ENCODE measurements around the gene MYEF2. TPM values are rescaled to one million over a fixed set of nuclear protein-coding genes. Genes with fewer than 3 reads are reported as not detected.

The MYEF2 gene
- total RNA-seq, 1 donor from 2014 or later: 140 TPM

DNA sequence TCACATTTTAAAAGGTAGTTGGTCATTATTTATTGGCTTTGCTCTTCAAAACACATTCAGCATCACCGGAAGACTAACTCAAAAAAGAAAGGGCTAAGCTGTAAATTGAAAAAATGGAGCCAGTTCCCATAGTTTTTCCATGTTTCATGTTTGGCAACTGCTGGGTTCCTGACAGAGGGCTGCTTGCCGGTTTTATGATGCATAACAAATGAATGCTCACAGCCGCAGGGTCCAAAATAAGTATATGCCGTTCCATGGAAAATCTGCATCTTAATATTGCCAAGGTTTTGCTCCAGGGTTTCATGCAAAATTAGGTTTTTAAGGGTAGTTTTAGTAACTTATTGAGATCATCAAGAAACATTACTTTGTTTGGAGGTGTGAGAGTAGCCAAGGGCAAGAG, 43.8 kb upstream of the MYEF2 start:
- no peak overlapping the region for H3K27ac ChIP-seq
- H3K36me3 ChIP-seq: no peaks in the 10 kb centered on the region
- no peaks in the 10 kb centered on the region for H3K79me2 ChIP-seq (ENCODE audit: low read depth)
- Mint-ChIP-seq H3K4me1 (peaks cover 9% of the 10 kb centered on the region), H3K9me3 (no peaks in the 10 kb centered on the region), H3K27me3 (ENCODE audit: insufficient read depth, low read depth) (peaks cover 2% of the 10 kb centered on the region), H3K36me3 (no peaks in the 10 kb centered on the region), H3K27ac (no peak overlapping the region), H3K4me3 (no peak overlapping the region)
- no peaks in the 10 kb centered on the region for H3F3A ChIP-seq (ENCODE audit: low read depth)
- no peaks in the 10 kb centered on the region for H3K27me3 ChIP-seq
- no peak for DNase-seq (ENCODE audit: low spot score)
- no peak overlapping the region for H2AFZ ChIP-seq (replicated peaks)
- H3K4me2 ChIP-seq: no peak overlapping the region
- H3K4me3 ChIP-seq: no peak overlapping the region
- H4K20me1 ChIP-seq (ENCODE audit: low read depth): no peaks in the 10 kb centered on the region
- TF ChIP-seq EZH2phosphoT487 (IDR thresholded peaks at IDR 0.05): no peak
- no peak for TF ChIP-seq CTCF (IDR thresholded peaks at IDR 0.05)
- no peak for TF ChIP-seq EZH2 (IDR thresholded peaks at IDR 0.05)
- H3K9me3 ChIP-seq (ENCODE audit: low read depth): no peaks in the 10 kb centered on the region
- no peak overlapping the region for H3K9ac ChIP-seq
- peaks cover 8% of the 10 kb centered on the region for H3K4me1 ChIP-seq

GRCh38 chr15:48221261-48221660, 43.2 kb upstream of the MYEF2 start:
- no peaks in the 10 kb centered on the region for H3K36me3 ChIP-seq
- H3K36me3 Mint-ChIP-seq: no peaks in the 10 kb centered on the region

GRCh38 chr15:48205981-48206380, 27.9 kb upstream of the MYEF2 start, which contains the start of gene SLC12A1:
Gene SLC12A1 (plus strand): TSS chr15:48206302. CDS start chr15:48207720, 1,418 bp downstream.
- TF ChIP-seq CTCF (IDR thresholded peaks at IDR 0.05): no peak
- TF ChIP-seq EZH2phosphoT487 (IDR thresholded peaks at IDR 0.05): no peak
- no peak for TF ChIP-seq EZH2 (IDR thresholded peaks at IDR 0.05)
- no peaks in the 10 kb centered on the region for H3K27me3 ChIP-seq
- H3K4me3 ChIP-seq: no peak within 1 kb of the TSS
- H3K27ac ChIP-seq: no peak within 1 kb of the TSS
- no peaks in the 10 kb centered on the region for H3K36me3 ChIP-seq
- H3K9me3 ChIP-seq (ENCODE audit: low read depth): no peaks in the 10 kb centered on the region
- H2AFZ ChIP-seq (replicated peaks): no peak within 1 kb of the TSS
- no peak within 1 kb of the TSS for H3K4me3 Mint-ChIP-seq
- H3F3A ChIP-seq (ENCODE audit: low read depth): no peaks in the 10 kb centered on the region
- H3K27ac Mint-ChIP-seq: no peak within 1 kb of the TSS
- H3K36me3 Mint-ChIP-seq: no peaks in the 10 kb centered on the region
- DNase-seq (ENCODE audit: low spot score): no peak
- no peaks in the 10 kb centered on the region for H3K79me2 ChIP-seq (ENCODE audit: low read depth)
- H4K20me1 ChIP-seq (ENCODE audit: low read depth): no peaks in the 10 kb centered on the region
- H3K4me1 Mint-ChIP-seq: no peaks in the 10 kb centered on the region
- H3K4me1 ChIP-seq: no peaks in the 10 kb centered on the region
- no peak within 1 kb of the TSS for H3K9ac ChIP-seq
- no peak within 1 kb of the TSS for H3K4me2 ChIP-seq
- H3K9me3 Mint-ChIP-seq: no peaks in the 10 kb centered on the region
- H3K27me3 Mint-ChIP-seq (ENCODE audit: insufficient read depth, low read depth): peaks cover 4% of the 10 kb centered on the region

More at GRCh38 chr15:48221261-48221660, 43.2 kb upstream of the MYEF2 start:
- H3K27me3 ChIP-seq: no peaks in the 10 kb centered on the region
- Mint-ChIP-seq H3K27me3 (ENCODE audit: insufficient read depth, low read depth) (peaks cover 2% of the 10 kb centered on the region), H3K4me3 (no peak overlapping the region), H3K27ac (no peak overlapping the region), H3K9me3 (no peaks in the 10 kb centered on the region), H3K4me1 (peaks cover 7% of the 10 kb centered on the region)
- no peak for TF ChIP-seq CTCF (IDR thresholded peaks at IDR 0.05)
- TF ChIP-seq EZH2phosphoT487 (IDR thresholded peaks at IDR 0.05): no peak
- TF ChIP-seq EZH2 (IDR thresholded peaks at IDR 0.05): no peak
- no peaks in the 10 kb centered on the region for H4K20me1 ChIP-seq (ENCODE audit: low read depth)
- H3F3A ChIP-seq (ENCODE audit: low read depth): no peaks in the 10 kb centered on the region
- no peak overlapping the region for H2AFZ ChIP-seq (replicated peaks)
- DNase-seq (ENCODE audit: low spot score): no peak
- no peak overlapping the region for H3K4me3 ChIP-seq
- H3K4me1 ChIP-seq: peaks cover 7% of the 10 kb centered on the region
- H3K4me2 ChIP-seq: no peak overlapping the region
- H3K9me3 ChIP-seq (ENCODE audit: low read depth): no peaks in the 10 kb centered on the region
- H3K79me2 ChIP-seq (ENCODE audit: low read depth): no peaks in the 10 kb centered on the region
- no peak overlapping the region for H3K27ac ChIP-seq
- H3K9ac ChIP-seq: no peak overlapping the region

Data from neural progenitor cell (in vitro differentiated cells).